CD1c-positive myeloid dendritic cell (primary cell): ENCODE measurements around the gene FAM9B.

Experiments
- DNase-seq: peaks from one replicate; pipeline ENCODE4 v3.0.0-alpha.2; 2016; ENCODE audit errors: extremely low spot score

FAM9B gene

DNA sequence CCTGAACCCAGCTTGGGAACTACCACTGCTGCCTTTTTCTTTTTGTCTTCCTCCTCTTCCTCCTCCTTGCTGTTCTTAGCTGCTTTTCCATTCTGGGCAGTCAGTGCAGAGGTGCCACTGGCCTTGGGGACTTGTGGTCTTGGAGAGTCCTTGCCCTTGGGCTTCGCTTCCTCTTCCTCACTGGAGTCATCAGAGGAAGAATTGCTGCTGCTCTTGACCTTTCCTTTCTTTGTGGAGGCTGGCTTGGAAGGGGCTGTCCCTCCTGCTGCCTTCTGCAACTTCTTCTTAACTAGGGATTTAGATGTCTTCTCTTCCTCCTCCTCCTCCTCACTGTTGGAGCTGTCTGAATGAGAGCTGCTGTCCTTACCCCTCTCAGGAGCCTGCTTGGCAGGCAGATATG is 53.2 kb downstream of the FAM9B start:
- DNase-seq: peak; percentile 6
